Esophagus squamous epithelium (tissue), 4 donors: ENCODE results near the gene LRP10.

Experiments used
- POLR2A ChIP-seq, 4 donors: fragments of 450-650 bp; IDR thresholded peaks; one replicate each; pipeline ENCODE4 v1.6.1; 2017; ENCODE audit warnings: antibody characterized with exemption in 4 of 4, mild to moderate bottlenecking in 4 of 4, moderate library complexity in 3 of 4
- TF ChIP-seq, protein P1 (sequence below), 6 experiments: fragments of 450-650 bp in 4 of 6; fragments of 200-600 bp in 2 of 6; sonication (generic) in 2 of 6; IDR thresholded peaks; one replicate each; pipeline ENCODE4 v1.5.1; 2016 to 2019; ENCODE audit warnings: antibody characterized with exemption in 6 of 6, mild to moderate bottlenecking in 4 of 6, moderate library complexity in 4 of 6

DNA sequence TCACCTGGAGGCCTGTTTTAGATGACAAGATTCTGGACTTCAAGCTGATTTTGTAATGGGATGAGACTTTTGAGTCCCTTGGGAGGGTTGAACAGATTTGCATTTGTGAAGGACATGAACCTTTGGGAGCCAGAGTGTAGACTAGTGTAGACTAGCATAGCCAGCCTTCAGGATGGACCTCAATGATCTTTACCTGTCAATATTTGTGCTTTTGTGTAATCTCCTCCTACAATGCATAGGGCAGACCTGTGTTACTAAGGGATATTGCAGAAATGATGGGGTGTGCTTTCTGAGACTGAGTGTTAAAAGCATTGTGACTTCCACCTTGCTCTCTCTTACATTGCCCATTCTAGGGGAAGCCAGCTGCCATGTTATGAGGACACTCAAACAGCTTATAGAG is 9.9 kb upstream of the LRP10 start:
- TF ChIP-seq, protein P1, sequence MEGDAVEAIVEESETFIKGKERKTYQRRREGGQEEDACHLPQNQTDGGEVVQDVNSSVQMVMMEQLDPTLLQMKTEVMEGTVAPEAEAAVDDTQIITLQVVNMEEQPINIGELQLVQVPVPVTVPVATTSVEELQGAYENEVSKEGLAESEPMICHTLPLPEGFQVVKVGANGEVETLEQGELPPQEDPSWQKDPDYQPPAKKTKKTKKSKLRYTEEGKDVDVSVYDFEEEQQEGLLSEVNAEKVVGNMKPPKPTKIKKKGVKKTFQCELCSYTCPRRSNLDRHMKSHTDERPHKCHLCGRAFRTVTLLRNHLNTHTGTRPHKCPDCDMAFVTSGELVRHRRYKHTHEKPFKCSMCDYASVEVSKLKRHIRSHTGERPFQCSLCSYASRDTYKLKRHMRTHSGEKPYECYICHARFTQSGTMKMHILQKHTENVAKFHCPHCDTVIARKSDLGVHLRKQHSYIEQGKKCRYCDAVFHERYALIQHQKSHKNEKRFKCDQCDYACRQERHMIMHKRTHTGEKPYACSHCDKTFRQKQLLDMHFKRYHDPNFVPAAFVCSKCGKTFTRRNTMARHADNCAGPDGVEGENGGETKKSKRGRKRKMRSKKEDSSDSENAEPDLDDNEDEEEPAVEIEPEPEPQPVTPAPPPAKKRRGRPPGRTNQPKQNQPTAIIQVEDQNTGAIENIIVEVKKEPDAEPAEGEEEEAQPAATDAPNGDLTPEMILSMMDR (IDR thresholded peaks at IDR 0.05): no peak
- no peak for TF ChIP-seq POLR2A (IDR thresholded peaks at IDR 0.05)
